ENCODE results near the gene PREX1. TPM values are rescaled to one million over a fixed set of nuclear protein-coding genes. Genes with fewer than 3 reads are reported as not detected.

The PREX1 gene
- total RNA-seq, 4 donors from 2014 or later: 29.5 to 121 (median 40.9) TPM

DNA sequence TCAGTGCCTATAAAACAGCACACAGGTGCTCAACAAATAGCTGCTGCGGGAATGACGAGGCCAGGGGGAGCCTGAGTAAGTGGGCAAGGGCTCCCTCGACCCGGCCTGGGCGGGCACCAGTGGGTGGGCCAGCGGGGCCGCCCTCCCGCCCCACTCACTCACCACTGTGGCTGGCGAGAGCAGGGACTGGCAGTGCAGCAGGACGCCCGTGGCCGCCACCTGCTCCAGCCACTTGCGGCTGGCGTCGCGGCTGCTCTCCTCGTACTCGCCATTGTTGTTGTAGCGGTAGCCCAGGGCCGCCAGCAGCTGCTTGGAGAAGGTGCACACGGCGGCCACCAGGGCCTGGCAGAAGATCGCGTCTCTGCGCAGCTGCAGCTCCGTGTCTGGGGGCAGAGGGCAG is 191.5 kb downstream of the PREX1 start:
- no peak for DNase-seq (ENCODE audit: low spot score)
- TF ChIP-seq, protein P1, sequence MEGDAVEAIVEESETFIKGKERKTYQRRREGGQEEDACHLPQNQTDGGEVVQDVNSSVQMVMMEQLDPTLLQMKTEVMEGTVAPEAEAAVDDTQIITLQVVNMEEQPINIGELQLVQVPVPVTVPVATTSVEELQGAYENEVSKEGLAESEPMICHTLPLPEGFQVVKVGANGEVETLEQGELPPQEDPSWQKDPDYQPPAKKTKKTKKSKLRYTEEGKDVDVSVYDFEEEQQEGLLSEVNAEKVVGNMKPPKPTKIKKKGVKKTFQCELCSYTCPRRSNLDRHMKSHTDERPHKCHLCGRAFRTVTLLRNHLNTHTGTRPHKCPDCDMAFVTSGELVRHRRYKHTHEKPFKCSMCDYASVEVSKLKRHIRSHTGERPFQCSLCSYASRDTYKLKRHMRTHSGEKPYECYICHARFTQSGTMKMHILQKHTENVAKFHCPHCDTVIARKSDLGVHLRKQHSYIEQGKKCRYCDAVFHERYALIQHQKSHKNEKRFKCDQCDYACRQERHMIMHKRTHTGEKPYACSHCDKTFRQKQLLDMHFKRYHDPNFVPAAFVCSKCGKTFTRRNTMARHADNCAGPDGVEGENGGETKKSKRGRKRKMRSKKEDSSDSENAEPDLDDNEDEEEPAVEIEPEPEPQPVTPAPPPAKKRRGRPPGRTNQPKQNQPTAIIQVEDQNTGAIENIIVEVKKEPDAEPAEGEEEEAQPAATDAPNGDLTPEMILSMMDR (IDR thresholded peaks at IDR 0.05): no peak
- no peak for ATAC-seq (ENCODE audit: low FRiP score)

DNA sequence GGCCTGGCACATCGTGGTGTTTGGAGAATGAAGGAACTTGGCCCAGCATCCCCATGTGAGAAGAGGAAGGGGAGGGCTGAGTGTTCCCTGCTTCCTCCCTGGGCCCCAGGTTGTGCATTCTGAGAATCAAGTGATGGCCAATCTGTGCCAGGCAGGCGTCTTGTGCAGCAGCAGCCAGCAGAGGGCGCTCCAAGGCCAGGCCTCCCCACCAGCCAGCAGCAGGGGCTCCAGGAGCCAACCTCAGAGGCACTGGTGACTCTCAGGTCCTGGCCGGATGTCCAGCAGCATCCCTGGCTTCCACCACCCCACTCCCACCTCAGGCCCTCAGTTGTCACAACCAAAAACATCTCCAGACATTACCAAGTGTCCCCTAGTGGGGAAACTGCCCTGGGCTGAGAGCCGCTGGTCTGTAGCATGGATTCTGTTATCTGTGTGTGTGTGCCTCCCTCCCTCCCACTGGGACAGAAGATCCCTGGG is 192.0 kb downstream of the PREX1 start:
- TF ChIP-seq, protein P1 (IDR thresholded peaks at IDR 0.05): no peak
- ATAC-seq (ENCODE audit: low FRiP score) (no peak), DNase-seq (ENCODE audit: low spot score) (no peak)

DNA sequence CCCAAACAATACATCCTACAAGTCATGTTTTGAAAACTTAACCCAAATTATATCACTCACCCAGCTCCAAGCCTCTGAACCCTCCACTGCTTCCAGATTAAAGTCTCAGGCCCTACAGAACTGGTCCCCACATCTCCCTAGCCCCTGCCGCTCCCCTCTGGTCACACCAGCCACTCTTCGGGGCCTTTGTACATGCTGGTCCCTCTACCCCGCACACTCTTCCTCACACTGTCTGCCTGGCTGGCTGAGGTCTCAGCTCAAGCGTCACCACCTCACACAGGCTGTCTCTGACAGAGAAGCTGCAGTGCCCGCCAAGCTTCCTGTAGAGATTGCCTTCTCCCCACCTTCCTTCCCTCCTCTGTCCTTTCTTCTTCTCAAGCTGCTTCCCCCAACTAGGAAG is 192.4 kb downstream of the PREX1 start:
- TF ChIP-seq, protein P1 (IDR thresholded peaks at IDR 0.05): no peak
- DNase-seq (ENCODE audit: low spot score) (no peak), ATAC-seq (ENCODE audit: low FRiP score) (no peak)

DNA sequence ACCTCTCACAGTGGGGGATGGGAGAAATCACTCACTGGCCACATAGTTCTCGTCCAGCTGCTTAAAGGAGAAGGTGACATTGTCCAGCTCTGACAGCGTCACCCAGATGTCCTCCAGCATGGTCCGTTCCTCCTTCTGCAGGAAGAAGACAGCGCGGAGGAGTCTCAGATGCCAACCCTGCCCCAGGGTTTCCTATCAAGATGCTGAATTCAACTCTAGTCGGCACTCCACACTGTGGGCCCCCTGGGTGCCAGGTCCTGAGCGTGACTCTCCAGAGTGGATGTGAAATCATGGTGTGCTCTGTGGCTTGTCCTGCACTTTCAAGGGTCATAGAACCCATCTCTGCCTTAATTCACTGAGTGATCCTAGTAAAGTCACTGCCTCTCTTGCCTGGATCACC is 193.2 kb downstream of the PREX1 start:
- DNase-seq (ENCODE audit: low spot score) (no peak), ATAC-seq (ENCODE audit: low FRiP score) (no peak)
- TF ChIP-seq, protein P1 (IDR thresholded peaks at IDR 0.05): no peak

DNA sequence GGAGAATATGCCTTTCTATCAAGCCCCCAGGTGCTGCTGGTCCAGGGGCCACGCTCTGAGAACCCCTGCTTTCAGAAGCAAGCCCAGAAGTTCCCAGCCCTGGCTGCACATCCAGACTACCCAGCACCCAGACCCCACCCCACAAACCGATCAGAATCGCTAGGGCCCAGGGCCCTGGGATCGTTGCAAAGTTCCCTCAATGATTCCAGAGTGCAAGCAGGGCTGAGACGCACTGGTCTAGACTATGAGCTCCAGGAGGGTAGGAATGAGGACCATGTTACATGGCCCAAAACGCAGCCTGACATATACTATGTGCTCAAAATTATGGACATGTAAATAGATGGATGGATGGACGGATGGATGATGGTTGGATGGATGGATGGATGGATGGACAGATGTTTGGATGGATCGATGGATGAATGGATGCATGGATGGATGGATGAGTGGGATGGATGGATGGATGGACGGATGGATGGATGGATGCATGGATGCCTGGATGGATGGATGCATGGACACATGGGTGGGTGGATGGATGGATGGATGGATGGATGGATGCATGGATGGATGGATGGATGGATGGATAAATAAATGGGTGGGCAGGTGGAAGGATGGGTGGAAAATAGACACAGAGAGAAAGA is 194.1 kb downstream of the PREX1 start:
- DNase-seq (ENCODE audit: low spot score): no peak
- no peak for ATAC-seq (ENCODE audit: low FRiP score)
- TF ChIP-seq, protein P1 (IDR thresholded peaks at IDR 0.05): no peak

DNA sequence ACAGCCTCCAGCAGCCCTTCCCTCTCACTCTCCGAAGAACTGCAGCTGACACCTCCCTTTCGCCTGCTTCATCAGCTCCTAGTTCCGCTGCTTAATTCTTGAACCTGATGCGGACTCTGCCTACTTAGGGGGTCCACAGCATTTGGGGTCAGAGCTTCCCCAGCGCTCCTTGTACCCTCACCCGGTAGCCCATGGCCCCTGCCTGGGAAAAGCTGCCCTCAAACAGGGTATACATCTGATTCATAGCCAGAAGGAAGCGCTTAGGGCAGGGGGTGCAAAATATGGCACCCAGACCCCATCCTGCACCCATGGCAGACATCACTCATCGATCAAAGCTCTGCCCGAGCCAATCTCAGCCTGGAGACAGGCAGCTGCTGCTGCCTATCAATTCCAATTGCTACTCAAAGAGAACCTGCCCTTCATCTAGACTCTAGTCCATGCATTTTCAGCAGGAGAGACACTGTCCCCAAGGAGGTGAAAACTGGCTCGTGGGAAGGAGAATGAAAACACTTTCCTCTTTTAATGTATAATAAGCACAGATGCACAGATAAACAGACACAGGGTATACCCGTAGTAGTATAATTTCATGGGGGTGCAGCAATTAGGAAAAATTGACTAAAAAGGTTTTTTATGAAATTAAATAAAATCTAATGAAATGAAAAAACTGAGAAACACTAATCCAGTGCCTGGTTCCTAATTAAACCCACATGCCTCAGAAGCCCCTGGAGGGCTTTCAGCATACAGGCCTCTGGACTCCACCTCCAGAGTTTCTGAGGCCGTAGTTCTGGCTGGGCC is 194.8 kb downstream of the PREX1 start:
- ATAC-seq (ENCODE audit: low FRiP score): no peak
- no peak for DNase-seq (ENCODE audit: low spot score)
- TF ChIP-seq, protein P1 (IDR thresholded peaks at IDR 0.05): no peak
